ENCODE measurements around the gene TMC8.
A peak's percentile ranks its signal among the peaks of the same experiment; 100 is the strongest.
"Not testable (repeated sequence)": the region's sequence is repeated elsewhere in the genome, so short reads cannot be mapped to it uniquely, and the experiment has no call there.

Gene TMC8

GRCh38 chr17:78130437-78131101 lies at the start of gene TMC8:
Gene TMC8, plus strand, starts transcription at chr17:78130771. Its CDS starts 818 bp downstream, at chr17:78131589.
- DNase-seq (ENCODE audit: low spot score): no peak

GRCh38 chr17:78081551-78081950 lies 49.0 kb upstream of the TMC8 start:
- DNase-seq (ENCODE audit: low spot score): no peak

GRCh38 chr17:78082355-78082872 lies 48.2 kb upstream of the TMC8 start:
- not testable (repeated sequence) for DNase-seq (ENCODE audit: low spot score)

- no peak for DNase-seq (ENCODE audit: low spot score)
Observed at GRCh38 chr17:78082988-78083387, 47.6 kb upstream of the TMC8 start.

GRCh38 chr17:78086740-78087139 lies 43.8 kb upstream of the TMC8 start:
- no peak for DNase-seq (ENCODE audit: low spot score)

GRCh38 chr17:78088529-78088928 lies 42.0 kb upstream of the TMC8 start:
- no peak for DNase-seq (ENCODE audit: low spot score)

GRCh38 chr17:78089576-78090281 lies 40.8 kb upstream of the TMC8 start:
- DNase-seq (ENCODE audit: low spot score): no peak

- no peak for DNase-seq (ENCODE audit: low spot score)
Observed at GRCh38 chr17:78092794-78093324, 37.7 kb upstream of the TMC8 start.

- no peak for DNase-seq (ENCODE audit: low spot score)
Observed at GRCh38 chr17:78095035-78095434, 35.5 kb upstream of the TMC8 start.

GRCh38 chr17:78096093-78096492 lies 34.5 kb upstream of the TMC8 start:
- no peak for DNase-seq (ENCODE audit: low spot score)

GRCh38 chr17:78101112-78101511 lies 29.5 kb upstream of the TMC8 start:
- no peak for DNase-seq (ENCODE audit: low spot score)

GRCh38 chr17:78101542-78101941 lies 29.0 kb upstream of the TMC8 start:
- no peak for DNase-seq (ENCODE audit: low spot score)

GRCh38 chr17:78103311-78103710 lies 27.3 kb upstream of the TMC8 start:
- DNase-seq (ENCODE audit: low spot score): no peak

GRCh38 chr17:78104540-78104941 lies 26.0 kb upstream of the TMC8 start:
- no peak for DNase-seq (ENCODE audit: low spot score)

GRCh38 chr17:78105101-78105500 lies 25.5 kb upstream of the TMC8 start:
- DNase-seq (ENCODE audit: low spot score): no peak

GRCh38 chr17:78105551-78105950 lies 25.0 kb upstream of the TMC8 start:
- DNase-seq (ENCODE audit: low spot score): no peak

GRCh38 chr17:78106211-78106610 lies 24.4 kb upstream of the TMC8 start:
- peak; percentile 39 for DNase-seq (ENCODE audit: low spot score)

- DNase-seq (ENCODE audit: low spot score): no peak
Observed at GRCh38 chr17:78107457-78107856, 23.1 kb upstream of the TMC8 start.

- peak; percentile 42 for DNase-seq (ENCODE audit: low spot score)
Observed at GRCh38 chr17:78107976-78108725, 22.4 kb upstream of the TMC8 start.

- peak; percentile 41 for DNase-seq (ENCODE audit: low spot score)
Observed at GRCh38 chr17:78108726-78109488, 21.7 kb upstream of the TMC8 start.

- DNase-seq (ENCODE audit: low spot score): peak; percentile 42
Observed at GRCh38 chr17:78109489-78109761, 21.1 kb upstream of the TMC8 start.

Data from ecto neural progenitor cell (in vitro differentiated cells).